ENCODE measurements around the gene STOM. TPM values are rescaled to one million over a fixed set of nuclear protein-coding genes. Genes with fewer than 3 reads are reported as not detected.

Gene STOM
- total RNA-seq, 1 experiment from 2014 or later = 32.2 TPM

- in situ Hi-C loops (cut with HindIII; ENCODE audit: low sequenced_read_pairs) = no loop called here
Observed at GRCh38 chr9:121353241-121354061, 16.6 kb downstream of the STOM start.

GRCh38 chr9:121350993-121351561 lies 19.0 kb downstream of the STOM start:
- DNase-seq (ENCODE audit: low spot score) = peak; percentile 39
- in situ Hi-C loops (cut with HindIII; ENCODE audit: low sequenced_read_pairs) = no loop called here

More at GRCh38 chr9:121353241-121354061, 16.6 kb downstream of the STOM start:
- no peak for DNase-seq (ENCODE audit: low spot score)

- no peak for DNase-seq (ENCODE audit: low spot score)
- in situ Hi-C loops (cut with HindIII; ENCODE audit: low sequenced_read_pairs) = no loop called here
Observed at GRCh38 chr9:121350036-121350435, 20.0 kb downstream of the STOM start.

- in situ Hi-C loops (cut with HindIII; ENCODE audit: low sequenced_read_pairs) = no loop called here
- DNase-seq (ENCODE audit: low spot score) = no peak
Observed at GRCh38 chr9:121349009-121349408, 21.0 kb downstream of the STOM start.

GRCh38 chr9:121348221-121348620 lies 21.8 kb downstream of the STOM start:
- in situ Hi-C loops (cut with HindIII; ENCODE audit: low sequenced_read_pairs) = no loop called here
- no peak for DNase-seq (ENCODE audit: low spot score)

GRCh38 chr9:121345070-121345469 lies 25.0 kb downstream of the STOM start:
- no peak for DNase-seq (ENCODE audit: low spot score)
- in situ Hi-C loops (cut with HindIII; ENCODE audit: low sequenced_read_pairs) = no loop called here

- in situ Hi-C loops (cut with HindIII; ENCODE audit: low sequenced_read_pairs) = no loop called here
Observed at GRCh38 chr9:121344184-121344583, 25.9 kb downstream of the STOM start.

GRCh38 chr9:121340676-121341392 lies 29.2 kb downstream of the STOM start:
- in situ Hi-C loops (cut with HindIII; ENCODE audit: low sequenced_read_pairs) = no loop called here

More at GRCh38 chr9:121344184-121344583, 25.9 kb downstream of the STOM start:
- peak; percentile 22 for DNase-seq (ENCODE audit: low spot score)

GRCh38 chr9:121339437-121339836 lies 30.6 kb downstream of the STOM start:
- in situ Hi-C loops (cut with HindIII; ENCODE audit: low sequenced_read_pairs) = no loop called here
- no peak for DNase-seq (ENCODE audit: low spot score)

More at GRCh38 chr9:121340676-121341392, 29.2 kb downstream of the STOM start:
- no peak for DNase-seq (ENCODE audit: low spot score)

GRCh38 chr9:121336665-121337064 lies 33.4 kb downstream of the STOM start:
- in situ Hi-C loops (cut with HindIII; ENCODE audit: low sequenced_read_pairs) = no loop called here
- no peak for DNase-seq (ENCODE audit: low spot score)

GRCh38 chr9:121333950-121334773 lies 35.9 kb downstream of the STOM start:
- in situ Hi-C loops (cut with HindIII; ENCODE audit: low sequenced_read_pairs) = no loop called here

GRCh38 chr9:121331992-121332685 lies 37.9 kb downstream of the STOM start:
- DNase-seq (ENCODE audit: low spot score) = no peak
- in situ Hi-C loops (cut with HindIII; ENCODE audit: low sequenced_read_pairs) = no loop called here

More at GRCh38 chr9:121333950-121334773, 35.9 kb downstream of the STOM start:
- DNase-seq (ENCODE audit: low spot score) = no peak

- in situ Hi-C loops (cut with HindIII; ENCODE audit: low sequenced_read_pairs) = no loop called here
- DNase-seq (ENCODE audit: low spot score) = no peak
Observed at GRCh38 chr9:121331549-121331948, 38.5 kb downstream of the STOM start.

GRCh38 chr9:121328876-121329681 lies 41.0 kb downstream of the STOM start:
- in situ Hi-C loops (cut with HindIII; ENCODE audit: low sequenced_read_pairs) = no loop called here
- DNase-seq (ENCODE audit: low spot score) = no peak

GRCh38 chr9:121328476-121328875 lies 41.6 kb downstream of the STOM start:
- DNase-seq (ENCODE audit: low spot score) = no peak
- in situ Hi-C loops (cut with HindIII; ENCODE audit: low sequenced_read_pairs) = no loop called here

- DNase-seq (ENCODE audit: low spot score) = no peak
- in situ Hi-C loops (cut with HindIII; ENCODE audit: low sequenced_read_pairs) = no loop called here
Observed at GRCh38 chr9:121326901-121327613, 43.0 kb downstream of the STOM start.

- in situ Hi-C loops (cut with HindIII; ENCODE audit: low sequenced_read_pairs) = no loop called here
- DNase-seq (ENCODE audit: low spot score) = peak; percentile 53
Observed at GRCh38 chr9:121326130-121326838, 43.8 kb downstream of the STOM start.

All from G401 (cell line).